Left lung (tissue), 10 donors: Measurements from ENCODE around the gene THPO. TPM values are rescaled to one million over a fixed set of nuclear protein-coding genes. Genes with fewer than 3 reads are reported as not detected.
A peak's percentile ranks its signal among the peaks of the same experiment; 100 is the strongest.

Source experiments
- ATAC-seq: fragments of 200-7000 bp; cut with Tn5 transposase; one replicate; pipeline ENCODE4 v1.9.1; 2020; ENCODE audit warnings: moderate library complexity
- DNase-seq, 4 donors: peaks; one replicate each; pipeline ENCODE4 v3.0.0-alpha.2; 2013 to 2020
- H3K27ac ChIP-seq, 2 donors: fragments of 200-600 bp; sonication (generic) in 1 of 2; one replicate each; pipeline versions ENCODE4 v1.5.0 to v1.8.0; 2020 to 2021
- H3K27me3 ChIP-seq, 2 donors: fragments of 200-600 bp; sonication (generic) in 1 of 2; one replicate each; pipeline versions ENCODE4 v1.5.0 to v1.8.0; 2020 to 2021
- H3K36me3 ChIP-seq, 2 donors: fragments of 200-600 bp; sonication (generic) in 1 of 2; one replicate each; pipeline versions ENCODE4 v1.5.0 to v1.8.0; 2020 to 2021
- H3K4me1 ChIP-seq, 2 donors: fragments of 200-600 bp; one replicate each; pipeline ENCODE4 v1.8.0; 2021
- H3K4me3 ChIP-seq, 2 donors: fragments of 200-600 bp; sonication (generic) in 1 of 2; one replicate each; pipeline versions ENCODE4 v1.5.0 to v1.8.0; 2020 to 2021; ENCODE audit warnings: mild to moderate bottlenecking in 1 of 2
- H3K9me3 ChIP-seq, 2 donors: fragments of 200-600 bp; sonication (generic) in 1 of 2; one replicate each; pipeline versions ENCODE4 v1.5.0 to v1.8.0; 2020 to 2021
- intact Hi-C, 2 donors: fragments of 100-400 bp; cut with DNase I; formaldehyde crosslinking; loops; one replicate each; pipeline versions ENCODE4 v1.11.2 to v1.14.2; 2022
- polyA plus RNA-seq, 6 donors: library from polyadenylated mRNA; unstranded; fragments of 120-200 nt; gene quantifications; one replicate each; pipeline ENCODE4 v1.2.1, GENCODE V29; 2013; ENCODE audit not compliant: insufficient read length in 6 of 6
- total RNA-seq, 2 donors: library from RNA; stranded (reverse); fragmentation: NEBNext Ultra II Directional; extraction: Animal tissue kit (Norgen Biotek cat#: 25700); gene quantifications; one replicate each; pipeline ENCODE4 v1.2.1, GENCODE V29; 2021
- TF ChIP-seq, protein P1 (sequence below), 2 donors: fragments of 200-600 bp; sonication (generic) in 1 of 2; IDR thresholded peaks; one replicate each; pipeline versions ENCODE4 v1.5.0 to v1.8.0; 2021; ENCODE audit warnings: antibody characterized with exemption in 2 of 2
- donor health status: DM: no; HTN: yes; CAD: no.
- donor health status: DM: no; HTN: no; CAD: no.

The THPO gene
- total and polyA plus RNA-seq, 8 donors = 0.23 to 2.3 (median 1.8) TPM

DNA sequence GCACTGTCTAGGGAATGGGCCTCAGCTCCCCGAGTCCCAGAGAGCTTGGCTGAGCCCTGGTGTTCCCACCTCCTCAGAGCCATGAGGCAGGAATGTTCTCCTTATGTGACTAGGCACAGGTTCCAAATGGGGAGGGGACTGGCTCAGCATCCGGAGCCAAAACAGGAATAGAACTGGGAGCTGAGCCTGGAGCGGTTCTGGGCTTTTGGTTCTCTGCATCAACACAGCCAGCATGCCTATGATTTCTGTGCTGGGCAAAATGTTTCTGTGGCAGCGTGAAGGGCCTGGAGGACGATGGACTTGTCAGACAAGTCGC lies 40.6 kb downstream of the THPO start, which contains the start of gene FAM131A:
FAM131A (plus strand) TSS at position 202 of the 316 bp plus-strand sequence; CDS start at position 233, 31 bp downstream.
- no peak for ATAC-seq
- peak within 1 kb of the TSS; percentile 78 to 84 for H3K4me3 ChIP-seq
- peak within 1 kb of the TSS; percentile 89 to 90 for H3K27ac ChIP-seq
- TF ChIP-seq, protein P1, sequence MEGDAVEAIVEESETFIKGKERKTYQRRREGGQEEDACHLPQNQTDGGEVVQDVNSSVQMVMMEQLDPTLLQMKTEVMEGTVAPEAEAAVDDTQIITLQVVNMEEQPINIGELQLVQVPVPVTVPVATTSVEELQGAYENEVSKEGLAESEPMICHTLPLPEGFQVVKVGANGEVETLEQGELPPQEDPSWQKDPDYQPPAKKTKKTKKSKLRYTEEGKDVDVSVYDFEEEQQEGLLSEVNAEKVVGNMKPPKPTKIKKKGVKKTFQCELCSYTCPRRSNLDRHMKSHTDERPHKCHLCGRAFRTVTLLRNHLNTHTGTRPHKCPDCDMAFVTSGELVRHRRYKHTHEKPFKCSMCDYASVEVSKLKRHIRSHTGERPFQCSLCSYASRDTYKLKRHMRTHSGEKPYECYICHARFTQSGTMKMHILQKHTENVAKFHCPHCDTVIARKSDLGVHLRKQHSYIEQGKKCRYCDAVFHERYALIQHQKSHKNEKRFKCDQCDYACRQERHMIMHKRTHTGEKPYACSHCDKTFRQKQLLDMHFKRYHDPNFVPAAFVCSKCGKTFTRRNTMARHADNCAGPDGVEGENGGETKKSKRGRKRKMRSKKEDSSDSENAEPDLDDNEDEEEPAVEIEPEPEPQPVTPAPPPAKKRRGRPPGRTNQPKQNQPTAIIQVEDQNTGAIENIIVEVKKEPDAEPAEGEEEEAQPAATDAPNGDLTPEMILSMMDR (IDR thresholded peaks at IDR 0.05) = no peak
- intact Hi-C loops = no loop called here
- no peaks in the 10 kb centered on the region for H3K9me3 ChIP-seq
- no peaks in the 10 kb centered on the region for H3K27me3 ChIP-seq
- H3K36me3 ChIP-seq = peaks cover 6 to 41% of the 10 kb centered on the region in 2 donors
- peaks cover 19 to 72% of the 10 kb centered on the region in 2 donors for H3K4me1 ChIP-seq
- DNase-seq = peak in 2 of 4 donors; percentile 41

DNA sequence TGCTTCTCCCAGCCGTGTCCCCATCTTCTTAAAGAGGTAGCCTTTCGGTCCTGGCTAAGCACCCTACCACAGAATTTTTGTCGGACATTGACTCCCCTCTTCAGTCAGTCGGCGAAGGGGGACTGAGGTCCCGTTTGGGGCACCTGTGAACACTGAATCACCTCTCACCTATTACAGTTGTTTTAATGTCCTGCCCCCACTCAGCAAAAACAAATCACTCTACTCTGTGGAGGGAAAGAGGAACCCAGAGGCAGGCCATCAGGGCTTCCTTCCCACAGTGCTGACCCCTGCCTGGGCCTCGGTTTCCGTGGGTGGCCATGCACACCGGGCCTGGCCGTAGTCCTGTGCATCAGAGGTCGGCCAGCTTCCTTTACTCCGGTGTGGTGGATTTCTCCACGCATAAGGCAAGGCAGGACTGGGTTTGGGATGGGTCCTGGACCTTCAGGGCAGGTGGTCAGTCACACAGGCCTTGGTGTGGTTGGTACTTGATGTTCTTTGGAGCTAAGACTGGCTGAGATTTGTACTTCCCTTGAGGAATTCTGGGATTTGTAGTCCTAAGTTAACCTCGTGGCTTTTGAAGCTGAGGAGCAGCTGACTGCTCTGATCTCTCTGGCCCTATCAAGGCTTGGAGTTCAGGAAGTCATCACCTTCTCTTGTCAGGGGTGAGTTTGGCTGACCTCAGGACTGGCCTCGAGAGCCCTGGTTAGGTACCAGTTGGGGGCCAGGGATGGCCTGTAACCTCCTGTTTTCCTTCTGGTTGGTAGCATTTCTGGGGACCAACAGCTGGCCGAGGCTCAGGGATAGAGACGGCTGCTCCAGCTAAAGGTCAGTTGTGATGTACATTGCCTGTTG lies 41.2 kb downstream of the THPO start:
- H3K27ac ChIP-seq = peak overlapping the region; percentile 89 to 90
- TF ChIP-seq, protein P1 (IDR thresholded peaks at IDR 0.05) = no peak
- no peaks in the 10 kb centered on the region for H3K9me3 ChIP-seq
- no peaks in the 10 kb centered on the region for H3K27me3 ChIP-seq
- DNase-seq (peak in 2 of 4 donors; percentile 39 to 72), ATAC-seq (peak; percentile 14)
- intact Hi-C loops = no loop called here
- peak overlapping the region; percentile 78 to 84 for H3K4me3 ChIP-seq
- peaks cover 11 to 41% of the 10 kb centered on the region in 2 donors for H3K36me3 ChIP-seq
- peaks cover 19 to 75% of the 10 kb centered on the region in 2 donors for H3K4me1 ChIP-seq

DNA sequence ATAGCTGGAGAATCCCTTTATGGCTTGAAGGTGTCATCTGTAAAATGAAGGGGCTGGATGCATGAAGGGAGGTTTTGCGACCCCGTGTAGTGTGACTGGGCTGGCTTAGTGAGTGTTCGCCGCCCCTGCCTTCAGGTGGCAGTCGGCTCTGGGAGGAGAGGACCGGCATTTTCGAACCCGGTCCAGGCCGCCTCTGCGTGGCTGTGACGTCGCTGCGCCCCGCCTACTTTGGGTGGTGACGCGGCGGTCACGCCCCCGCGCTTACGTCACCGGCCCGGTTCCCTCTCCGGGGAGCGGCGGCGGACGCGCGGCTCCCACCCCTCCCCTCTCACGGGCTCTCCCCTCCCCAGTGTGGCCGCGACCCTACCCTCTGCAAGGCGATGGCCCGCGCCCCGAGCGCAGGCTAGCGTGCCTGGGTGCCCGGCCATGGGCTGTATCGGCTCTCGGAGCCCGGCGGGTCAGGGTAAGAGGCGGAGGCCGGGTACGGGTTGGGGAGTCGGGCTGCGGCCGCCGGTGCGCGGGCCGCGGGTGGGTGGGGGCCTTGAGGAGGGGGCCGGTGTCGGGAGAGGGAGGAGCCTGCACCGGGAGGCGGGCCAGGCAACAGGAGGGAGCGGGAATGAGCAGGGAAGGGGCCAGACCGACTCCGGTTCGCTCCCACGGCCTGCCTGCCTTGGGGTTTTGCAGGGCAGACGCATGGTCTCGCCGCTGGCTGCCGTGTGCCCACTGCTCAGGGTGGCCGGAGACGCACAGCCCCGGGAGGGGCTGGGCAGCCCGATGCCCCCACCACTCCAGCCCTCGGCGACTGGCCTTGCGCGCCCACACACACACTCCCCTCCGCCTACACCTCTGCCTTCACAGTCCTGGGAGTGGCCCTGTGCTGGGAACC lies 42.1 kb downstream of the THPO start:
- TF ChIP-seq, protein P1 (IDR thresholded peaks at IDR 0.05) = no peak
- Histone ChIP-seq H3K4me1 (peaks cover 19 to 74% of the 10 kb centered on the region in 2 donors), H3K36me3 (peaks cover 16 to 45% of the 10 kb centered on the region in 2 donors), H3K27ac (peak overlapping the region; percentile 89 to 90), H3K4me3 (peak overlapping the region; percentile 78 to 84), H3K9me3 (no peaks in the 10 kb centered on the region), H3K27me3 (no peaks in the 10 kb centered on the region)
- peak; percentile 81 for ATAC-seq
- intact Hi-C loops = no loop called here
- peak; percentile 80 to 96 (median 90) for DNase-seq

DNA sequence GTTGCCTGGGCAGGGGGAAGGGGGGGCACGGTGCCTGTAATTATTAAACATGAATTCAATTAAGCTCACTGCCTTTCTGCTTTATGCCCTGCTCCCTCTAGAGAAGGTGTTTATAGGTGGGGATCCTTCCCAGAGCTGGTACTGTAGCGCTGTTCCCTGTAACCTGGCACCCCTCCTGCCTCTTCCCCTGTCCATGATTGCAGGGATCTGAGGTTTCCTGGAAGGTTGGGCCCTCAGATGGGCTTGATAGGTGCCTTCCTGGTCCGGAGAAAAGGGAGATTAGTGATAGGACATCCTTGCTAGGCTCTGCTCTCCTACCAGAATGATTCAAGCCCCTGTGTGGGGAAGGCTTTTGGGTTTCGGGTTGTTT lies 42.7 kb downstream of the THPO start:
- TF ChIP-seq, protein P1 (IDR thresholded peaks at IDR 0.05) = no peak
- Histone ChIP-seq H3K27me3 (no peaks in the 10 kb centered on the region), H3K9me3 (no peaks in the 10 kb centered on the region), H3K4me1 (peaks cover 19 to 67% of the 10 kb centered on the region in 2 donors), H3K4me3 (peak overlapping the region in 1 of 2 donors; percentile 84), H3K36me3 (peaks cover 18 to 52% of the 10 kb centered on the region in 2 donors), H3K27ac (peak overlapping the region; percentile 89 to 90)
- DNase-seq (no peak), ATAC-seq (peak; percentile 1)
- intact Hi-C loops = no loop called here
